BE2C (cell line): ENCODE results near the gene TMEM140.
"Not testable (repeated sequence)": the region's sequence is repeated elsewhere in the genome, so short reads cannot be mapped to it uniquely, and the experiment has no call there.

Source experiments
- DNase-seq: peaks from one replicate; pipeline ENCODE4 v3.0.0-alpha.2; 2020
- H3K27me3 ChIP-seq: fragments of 250-450 bp; sonication (Bioruptor Pico); 2 replicates; pipeline ENCODE4 v1.5.1; 2020; ENCODE audit warnings: mild to moderate bottlenecking
- H3K36me3 ChIP-seq: fragments of 250-450 bp; sonication (Bioruptor Pico); 2 replicates; pipeline ENCODE4 v1.5.1; 2020; ENCODE audit warnings: mild to moderate bottlenecking
- H3K4me1 ChIP-seq: fragments of 250-450 bp; sonication (Bioruptor Pico); 2 replicates; pipeline ENCODE4 v1.5.1; 2020
- H3K4me3 ChIP-seq: 2 replicates; pipeline ENCODE4 v1.5.1; 2011; ENCODE audit warnings: low read depth, low read length
- H3K9me3 ChIP-seq: fragments of 250-450 bp; sonication (Bioruptor Pico); 2 replicates; pipeline ENCODE4 v1.5.1; 2020
- TF ChIP-seq, protein P1 (sequence below): IDR thresholded peaks from 2 replicates; pipeline ENCODE4 v1.5.1; 2012; ENCODE audit warnings: mild to moderate bottlenecking, low read depth, low read length

Gene TMEM140

GRCh38 chr7:135109976-135110375 lies 37.9 kb upstream of the TMEM140 start:
- Histone ChIP-seq H3K4me3 (no peak overlapping the region), H3K9me3 (no peaks in the 10 kb centered on the region), H3K4me1 (no peaks in the 10 kb centered on the region), H3K36me3 (no peaks in the 10 kb centered on the region), H3K27me3 (peaks cover 3% of the 10 kb centered on the region; the same call in 1 of the 2 replicates)
- TF ChIP-seq, protein P1, sequence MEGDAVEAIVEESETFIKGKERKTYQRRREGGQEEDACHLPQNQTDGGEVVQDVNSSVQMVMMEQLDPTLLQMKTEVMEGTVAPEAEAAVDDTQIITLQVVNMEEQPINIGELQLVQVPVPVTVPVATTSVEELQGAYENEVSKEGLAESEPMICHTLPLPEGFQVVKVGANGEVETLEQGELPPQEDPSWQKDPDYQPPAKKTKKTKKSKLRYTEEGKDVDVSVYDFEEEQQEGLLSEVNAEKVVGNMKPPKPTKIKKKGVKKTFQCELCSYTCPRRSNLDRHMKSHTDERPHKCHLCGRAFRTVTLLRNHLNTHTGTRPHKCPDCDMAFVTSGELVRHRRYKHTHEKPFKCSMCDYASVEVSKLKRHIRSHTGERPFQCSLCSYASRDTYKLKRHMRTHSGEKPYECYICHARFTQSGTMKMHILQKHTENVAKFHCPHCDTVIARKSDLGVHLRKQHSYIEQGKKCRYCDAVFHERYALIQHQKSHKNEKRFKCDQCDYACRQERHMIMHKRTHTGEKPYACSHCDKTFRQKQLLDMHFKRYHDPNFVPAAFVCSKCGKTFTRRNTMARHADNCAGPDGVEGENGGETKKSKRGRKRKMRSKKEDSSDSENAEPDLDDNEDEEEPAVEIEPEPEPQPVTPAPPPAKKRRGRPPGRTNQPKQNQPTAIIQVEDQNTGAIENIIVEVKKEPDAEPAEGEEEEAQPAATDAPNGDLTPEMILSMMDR = no peak
- DNase-seq = peak; percentile 7

DNA sequence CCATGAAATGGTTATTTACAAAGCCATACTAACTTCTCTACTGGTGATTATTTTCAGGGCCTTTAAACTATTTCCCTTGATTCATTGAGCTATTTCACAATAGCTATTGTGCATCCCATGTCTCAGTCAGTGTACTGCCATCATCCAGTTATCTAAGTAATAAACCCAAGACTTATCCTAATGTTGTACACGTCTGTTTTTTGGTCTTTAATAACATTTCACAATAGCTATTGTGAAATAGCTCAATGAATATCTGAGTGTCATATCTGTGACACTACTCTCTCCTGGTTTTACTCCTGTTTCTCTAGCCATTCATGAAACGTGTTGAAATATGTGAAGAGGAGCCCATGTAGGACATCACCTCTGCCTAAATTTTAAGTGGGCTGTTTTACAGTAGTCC lies 36.5 kb upstream of the TMEM140 start:
- no peaks in the 10 kb centered on the region for H3K9me3 ChIP-seq
- DNase-seq = no peak
- TF ChIP-seq, protein P1 = no peak
- no peaks in the 10 kb centered on the region for H3K4me1 ChIP-seq
- H3K36me3 ChIP-seq = no peaks in the 10 kb centered on the region
- H3K4me3 ChIP-seq = no peak overlapping the region
- peaks cover 3% of the 10 kb centered on the region; the same call in 1 of the 2 replicates for H3K27me3 ChIP-seq

DNA sequence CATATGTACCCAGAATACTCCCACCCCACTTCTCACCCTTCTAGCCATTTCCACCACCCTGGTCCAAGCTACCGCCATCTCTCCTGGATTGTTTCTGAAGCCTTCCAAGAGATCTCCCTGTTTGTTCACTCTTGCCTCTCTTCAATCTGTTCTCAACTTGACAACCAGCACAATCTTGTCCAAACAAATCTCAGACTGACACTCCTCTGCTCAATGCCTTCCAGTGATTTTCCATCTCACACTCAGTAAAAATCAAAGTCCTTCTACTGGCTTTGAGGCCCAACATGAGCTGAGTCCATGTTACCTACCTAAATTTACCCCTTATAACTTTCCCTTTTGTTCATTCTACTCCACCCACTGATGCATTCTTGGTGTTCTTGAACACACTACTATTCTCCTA lies 33.2 kb upstream of the TMEM140 start:
- Histone ChIP-seq H3K9me3 (no peaks in the 10 kb centered on the region), H3K36me3 (no peaks in the 10 kb centered on the region), H3K4me3 (no peak overlapping the region), H3K27me3 (no peaks in the 10 kb centered on the region; the same call in 1 of the 2 replicates), H3K4me1 (no peaks in the 10 kb centered on the region)
- no peak for DNase-seq
- TF ChIP-seq, protein P1 = no peak

DNA sequence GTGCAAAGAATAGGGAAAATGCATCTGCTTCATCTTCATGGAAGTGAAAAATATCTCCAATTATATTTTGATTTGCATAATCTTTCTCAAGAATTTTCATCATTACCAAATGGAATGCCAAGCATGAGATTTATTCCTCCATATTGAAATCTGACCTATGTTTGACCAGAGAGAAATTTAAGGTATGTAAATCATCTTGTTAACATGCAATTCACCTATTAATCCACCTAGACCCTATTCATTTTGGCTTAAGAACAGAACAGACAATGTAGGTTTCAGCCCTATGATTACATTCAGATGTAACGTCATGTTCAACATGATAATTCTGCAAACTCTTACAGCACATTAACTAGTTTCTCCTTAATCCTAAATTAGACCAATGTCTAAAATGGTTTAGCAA lies 30.8 kb upstream of the TMEM140 start:
- H3K9me3 ChIP-seq = no peaks in the 10 kb centered on the region
- no peak overlapping the region for H3K4me3 ChIP-seq
- no peaks in the 10 kb centered on the region for H3K4me1 ChIP-seq
- no peak for DNase-seq
- no peaks in the 10 kb centered on the region for H3K36me3 ChIP-seq
- no peaks in the 10 kb centered on the region; the same call in 1 of the 2 replicates for H3K27me3 ChIP-seq
- TF ChIP-seq, protein P1 = no peak

DNA sequence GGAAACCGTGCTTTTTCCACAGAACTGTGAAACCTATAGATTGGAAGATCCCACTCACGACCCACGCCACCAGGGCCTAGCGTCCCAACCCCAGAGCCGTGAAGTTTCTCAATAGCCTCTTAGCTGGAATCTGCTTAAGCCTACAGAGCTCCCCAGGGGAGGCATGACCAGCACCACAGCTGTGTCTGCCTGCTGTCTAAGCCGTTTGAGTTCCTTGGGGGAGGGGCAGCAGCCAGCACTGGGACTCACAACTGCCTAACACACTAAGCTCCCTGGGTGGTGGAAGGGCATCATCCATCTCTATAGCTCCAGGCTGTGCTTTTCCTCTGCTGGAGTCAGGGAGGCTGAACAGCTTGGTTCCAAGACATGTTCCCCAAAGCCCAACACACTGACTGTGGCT lies 26.0 kb upstream of the TMEM140 start:
- no peak for DNase-seq
- TF ChIP-seq, protein P1 = no peak
- no peak overlapping the region for H3K4me3 ChIP-seq
- H3K9me3 ChIP-seq = no peaks in the 10 kb centered on the region
- peaks cover 9% of the 10 kb centered on the region; the same call in 1 of the 2 replicates for H3K27me3 ChIP-seq
- no peaks in the 10 kb centered on the region for H3K4me1 ChIP-seq
- no peaks in the 10 kb centered on the region for H3K36me3 ChIP-seq

GRCh38 chr7:135124631-135125030 lies 23.2 kb upstream of the TMEM140 start:
- not testable (repeated sequence) for H3K4me1 ChIP-seq, H3K36me3 ChIP-seq, H3K4me3 ChIP-seq, DNase-seq, H3K9me3 ChIP-seq, H3K27me3 ChIP-seq

GRCh38 chr7:135128931-135129330 lies 18.9 kb upstream of the TMEM140 start:
- Histone ChIP-seq H3K36me3 (no peaks in the 10 kb centered on the region), H3K9me3 (no peaks in the 10 kb centered on the region; the same call in 1 of the 2 replicates), H3K4me3 (no peak overlapping the region), H3K4me1 (no peaks in the 10 kb centered on the region), H3K27me3 (peaks cover 9% of the 10 kb centered on the region; the same call in 1 of the 2 replicates)
- no peak for DNase-seq
- TF ChIP-seq, protein P1 = no peak
